CD4-positive, alpha-beta T cell treated with Interleukin-6 at 100 ng/mL for 8 hours (primary cell): Measurements from ENCODE around the gene RACGAP1.

ENCODE experiments used
- DNase-seq: peaks from one replicate; pipeline ENCODE4 v3.0.0-alpha.2; 2020; ENCODE audit warnings: mixed read lengths, low spot score

RACGAP1 gene

GRCh38 chr12:49969027-49969426 lies 56.3 kb downstream of the RACGAP1 start:
- no peak for DNase-seq

GRCh38 chr12:49968471-49968870 lies 56.8 kb downstream of the RACGAP1 start:
- DNase-seq = no peak

- DNase-seq = no peak
Measured at GRCh38 chr12:49967777-49968250, 57.5 kb downstream of the RACGAP1 start.

GRCh38 chr12:49967042-49967776 lies 58.1 kb downstream of the RACGAP1 start:
- DNase-seq = peak; percentile 87

GRCh38 chr12:49966511-49967041 lies 58.7 kb downstream of the RACGAP1 start:
- no peak for DNase-seq

- DNase-seq = no peak
Measured at GRCh38 chr12:49965836-49966235, 59.5 kb downstream of the RACGAP1 start.

- no peak for DNase-seq
Measured at GRCh38 chr12:49964849-49965624, 60.3 kb downstream of the RACGAP1 start.

- no peak for DNase-seq
Measured at GRCh38 chr12:49963976-49964815, 61.1 kb downstream of the RACGAP1 start.

GRCh38 chr12:49962861-49963765 lies 62.2 kb downstream of the RACGAP1 start:
- no peak for DNase-seq

- no peak for DNase-seq
Measured at GRCh38 chr12:49961993-49962764, 63.1 kb downstream of the RACGAP1 start.

GRCh38 chr12:49961111-49961922 lies 64.0 kb downstream of the RACGAP1 start, which contains the start of gene AQP5:
Gene AQP5 (plus strand): TSS chr12:49961872. CDS start chr12:49962018, 146 bp downstream.
- no peak for DNase-seq

GRCh38 chr12:49960474-49961110 lies 64.7 kb downstream of the RACGAP1 start:
- DNase-seq = no peak

GRCh38 chr12:49959685-49960473 lies 65.4 kb downstream of the RACGAP1 start:
- no peak for DNase-seq

- DNase-seq = no peak
Measured at GRCh38 chr12:49957570-49957967, 67.7 kb downstream of the RACGAP1 start.

- no peak for DNase-seq
Measured at GRCh38 chr12:49956663-49957569, 68.4 kb downstream of the RACGAP1 start.

- no peak for DNase-seq
Measured at GRCh38 chr12:49955899-49956662, 69.2 kb downstream of the RACGAP1 start.
